Fibroblast of lung (primary cell): Measurements from ENCODE around the gene DPYD.

Experiments used
- EZH2 ChIP-seq: IDR thresholded peaks from 2 replicates; pipeline ENCODE4 v1.5.1; 2012; ENCODE audit warnings: low read length, control low read depth, mild to moderate bottlenecking; ENCODE audit errors: missing control alignments
- TF ChIP-seq, protein P1 (sequence below), 2 donors: IDR thresholded peaks in 1 of 2; conservative IDR thresholded peaks in 1 of 2; 1 replicate in 1 of 2; 2 replicates in 1 of 2; pipeline ENCODE4 v1.5.1; 2011 to 2012; ENCODE audit warnings: low read length in 2 of 2, control low read depth in 1 of 2, inconsistent platforms in 1 of 2, low read depth in 1 of 2, mild to moderate bottlenecking in 1 of 2

DNA sequence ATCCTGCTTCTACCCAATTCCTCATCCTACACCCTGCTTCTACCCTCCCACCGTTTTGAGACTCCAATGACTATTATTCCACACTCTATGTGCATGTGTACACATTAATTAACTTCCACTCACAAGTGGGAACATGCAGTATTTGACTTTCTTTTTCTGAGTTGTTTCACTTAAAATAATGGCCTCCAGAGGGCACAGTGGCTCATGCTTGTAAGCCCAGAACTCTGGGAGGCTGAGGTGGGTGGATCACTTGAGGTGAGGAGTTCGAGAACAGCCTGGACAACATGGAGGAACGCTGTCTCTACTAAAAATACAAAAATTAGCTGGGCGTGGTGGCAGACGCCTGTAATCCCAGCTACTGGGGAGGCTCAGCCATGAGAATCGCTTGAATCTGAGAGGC lies 734.5 kb downstream of the DPYD start:
- TF ChIP-seq, protein P1, sequence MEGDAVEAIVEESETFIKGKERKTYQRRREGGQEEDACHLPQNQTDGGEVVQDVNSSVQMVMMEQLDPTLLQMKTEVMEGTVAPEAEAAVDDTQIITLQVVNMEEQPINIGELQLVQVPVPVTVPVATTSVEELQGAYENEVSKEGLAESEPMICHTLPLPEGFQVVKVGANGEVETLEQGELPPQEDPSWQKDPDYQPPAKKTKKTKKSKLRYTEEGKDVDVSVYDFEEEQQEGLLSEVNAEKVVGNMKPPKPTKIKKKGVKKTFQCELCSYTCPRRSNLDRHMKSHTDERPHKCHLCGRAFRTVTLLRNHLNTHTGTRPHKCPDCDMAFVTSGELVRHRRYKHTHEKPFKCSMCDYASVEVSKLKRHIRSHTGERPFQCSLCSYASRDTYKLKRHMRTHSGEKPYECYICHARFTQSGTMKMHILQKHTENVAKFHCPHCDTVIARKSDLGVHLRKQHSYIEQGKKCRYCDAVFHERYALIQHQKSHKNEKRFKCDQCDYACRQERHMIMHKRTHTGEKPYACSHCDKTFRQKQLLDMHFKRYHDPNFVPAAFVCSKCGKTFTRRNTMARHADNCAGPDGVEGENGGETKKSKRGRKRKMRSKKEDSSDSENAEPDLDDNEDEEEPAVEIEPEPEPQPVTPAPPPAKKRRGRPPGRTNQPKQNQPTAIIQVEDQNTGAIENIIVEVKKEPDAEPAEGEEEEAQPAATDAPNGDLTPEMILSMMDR (conservative IDR thresholded peaks at IDR 0.05 in 1 of 2, IDR thresholded peaks at IDR 0.05 in 1 of 2; ENCODE audit: low read depth in 1 of 2, low read length in 2 of 2) = peak in 1 of 2 donors; percentile 3
- TF ChIP-seq EZH2 = no peak
